DND-41 (cell line): ENCODE data around the gene CCDC181.
A peak's percentile ranks its signal among the peaks of the same experiment; 100 is the strongest.
"Not testable (repeated sequence)": the region's sequence is repeated elsewhere in the genome, so short reads cannot be mapped to it uniquely, and the experiment has no call there.

Experiments used
- ATAC-seq: fragments of 200-7000 bp; cut with Tn5 transposase; 3 replicates; pipeline ENCODE4 v1.9.1; 2021; ENCODE audit warnings: low read depth; ENCODE audit not compliant: insufficient read depth
- DNase-seq: peaks from one replicate; pipeline ENCODE4 v3.0.0-alpha.2; 2020
- H2AFZ ChIP-seq: 2 replicates; pipeline ENCODE4 v1.6.0; 2012; ENCODE audit warnings: low read depth, low read length
- H3K27ac ChIP-seq: 2 replicates; pipeline ENCODE4 v1.5.1; 2012; ENCODE audit warnings: low read length, inconsistent platforms
- H3K27me3 ChIP-seq: fragments of 200-600 bp; sonication (generic); 2 replicates; pipeline ENCODE4 v1.6.0; 2012; ENCODE audit warnings: low read length, mild to moderate bottlenecking, inconsistent platforms; ENCODE audit not compliant: insufficient read depth, poor library complexity
- H3K36me3 ChIP-seq: 2 replicates; pipeline ENCODE4 v1.5.1; 2012; ENCODE audit warnings: low read length, inconsistent platforms; ENCODE audit not compliant: insufficient read depth
- H3K4me1 ChIP-seq: 2 replicates; pipeline ENCODE4 v1.5.1; 2012; ENCODE audit warnings: mild to moderate bottlenecking, low read length; ENCODE audit not compliant: insufficient read depth
- H3K4me2 ChIP-seq: 2 replicates; pipeline ENCODE4 v1.6.0; 2012; ENCODE audit warnings: mild to moderate bottlenecking, moderate library complexity, low read length, inconsistent platforms; ENCODE audit not compliant: insufficient read depth
- H3K4me3 ChIP-seq, 2 experiments: fragments of 200-600 bp in 1 of 2; shearing (Covaris generic) in 1 of 2; 2 replicates each; pipeline ENCODE4 v1.5.1; 2012 to 2016; ENCODE audit warnings: inconsistent platforms in 2 of 2, low read length in 2 of 2, mild to moderate bottlenecking in 2 of 2, low read depth in 1 of 2, moderate library complexity in 1 of 2
- H3K79me2 ChIP-seq: 2 replicates; pipeline ENCODE4 v1.6.0; 2012; ENCODE audit warnings: low read length, inconsistent platforms; ENCODE audit not compliant: insufficient read depth
- H3K9ac ChIP-seq: 2 replicates; pipeline ENCODE4 v1.6.0; 2012; ENCODE audit warnings: low read depth, mild to moderate bottlenecking, inconsistent platforms, low read length, moderate library complexity
- H3K9me3 ChIP-seq: 2 replicates; pipeline ENCODE4 v1.5.1; 2012; ENCODE audit warnings: low read length, moderate library complexity, mild to moderate bottlenecking, inconsistent platforms; ENCODE audit not compliant: insufficient read depth, severe bottlenecking
- H4K20me1 ChIP-seq: 2 replicates; pipeline ENCODE4 v1.6.0; 2012; ENCODE audit warnings: low read length; ENCODE audit not compliant: insufficient read depth
- CTCF ChIP-seq: IDR thresholded peaks from 2 replicates; pipeline ENCODE4 v1.5.1; 2012; ENCODE audit warnings: borderline replicate concordance, low read length, moderate library complexity, mild to moderate bottlenecking; ENCODE audit not compliant: poor library complexity, severe bottlenecking; ENCODE audit errors: extremely low read depth
- EZH2 ChIP-seq: IDR thresholded peaks from 3 replicates; pipeline ENCODE4 v1.6.1; 2012; ENCODE audit warnings: borderline replicate concordance, low read depth, mild to moderate bottlenecking, moderate library complexity, low read length, inconsistent platforms; ENCODE audit not compliant: severe bottlenecking

Gene CCDC181

GRCh38 chr1:169426174-169426705 lies 1.0 kb downstream of the CCDC181 start:
- TF ChIP-seq EZH2 (no peak), CTCF (no peak)
- no peaks in the 10 kb centered on the region for H4K20me1 ChIP-seq
- ATAC-seq (no peak), DNase-seq (no peak)
- H3K4me2 ChIP-seq: peak overlapping the region; percentile 94; the same call in 1 of the 2 replicates
- no peak overlapping the region for H3K9ac ChIP-seq
- H3K27me3 ChIP-seq: no peaks in the 10 kb centered on the region
- H3K27ac ChIP-seq: no peak overlapping the region
- H2AFZ ChIP-seq: 0 out of 2 replicates have a peak overlapping the region, but pooled peaks have one; percentile 97
- no peaks in the 10 kb centered on the region for H3K36me3 ChIP-seq
- peaks cover 22% of the 10 kb centered on the region for H3K4me1 ChIP-seq
- H3K9me3 ChIP-seq: no peaks in the 10 kb centered on the region
- H3K4me3 ChIP-seq: no peak overlapping the region; a peak in 1 of 4 replicates
- no peaks in the 10 kb centered on the region for H3K79me2 ChIP-seq

GRCh38 chr1:169421309-169421708 lies 6.0 kb downstream of the CCDC181 start:
- H3K27me3 ChIP-seq: no peaks in the 10 kb centered on the region
- H3K4me2 ChIP-seq: no peak overlapping the region
- no peak overlapping the region for H2AFZ ChIP-seq
- TF ChIP-seq CTCF: no peak
- H3K79me2 ChIP-seq: no peaks in the 10 kb centered on the region
- no peak for ATAC-seq
- no peaks in the 10 kb centered on the region for H4K20me1 ChIP-seq
- H3K27ac ChIP-seq: no peak overlapping the region
- peaks cover 2% of the 10 kb centered on the region; the same call in 1 of the 2 replicates for H3K4me1 ChIP-seq
- no peak for DNase-seq
- H3K9me3 ChIP-seq: no peaks in the 10 kb centered on the region
- H3K9ac ChIP-seq: no peak overlapping the region
- no peak overlapping the region for H3K4me3 ChIP-seq
- no peaks in the 10 kb centered on the region for H3K36me3 ChIP-seq

- no peaks in the 10 kb centered on the region for H3K4me1 ChIP-seq
- no peak overlapping the region for H3K27ac ChIP-seq
- H3K36me3 ChIP-seq: no peaks in the 10 kb centered on the region
- H3K79me2 ChIP-seq: no peaks in the 10 kb centered on the region
- DNase-seq (no peak), ATAC-seq (no peak)
- H2AFZ ChIP-seq: no peak overlapping the region
- H4K20me1 ChIP-seq: no peaks in the 10 kb centered on the region
- no peak overlapping the region for H3K4me3 ChIP-seq
- H3K9me3 ChIP-seq: no peaks in the 10 kb centered on the region
- no peaks in the 10 kb centered on the region for H3K27me3 ChIP-seq
- no peak overlapping the region for H3K4me2 ChIP-seq
- TF ChIP-seq CTCF (no peak), EZH2 (no peak)
- H3K9ac ChIP-seq: no peak overlapping the region
These were observed 12.3 kb downstream of the CCDC181 start for GRCh38 chr1:169414952-169415351.

- H3K9ac ChIP-seq, H4K20me1 ChIP-seq, H3K36me3 ChIP-seq, H3K27ac ChIP-seq, H3K27me3 ChIP-seq, DNase-seq, H3K9me3 ChIP-seq, H2AFZ ChIP-seq, H3K4me1 ChIP-seq, ATAC-seq, H3K4me2 ChIP-seq, H3K79me2 ChIP-seq, H3K4me3 ChIP-seq: not testable (repeated sequence)
These were observed 18.9 kb downstream of the CCDC181 start for GRCh38 chr1:169408340-169408739.

GRCh38 chr1:169402578-169402977 lies 24.7 kb downstream of the CCDC181 start:
- H2AFZ ChIP-seq, H3K36me3 ChIP-seq, H3K4me1 ChIP-seq, H4K20me1 ChIP-seq, H3K4me3 ChIP-seq, DNase-seq, ATAC-seq, H3K9ac ChIP-seq, H3K27me3 ChIP-seq, H3K27ac ChIP-seq, H3K9me3 ChIP-seq, H3K79me2 ChIP-seq, H3K4me2 ChIP-seq: not testable (repeated sequence)
